Upper lobe of left lung (tissue), 6 donors: ENCODE measurements around the gene MICAL2. TPM values are rescaled to one million over a fixed set of nuclear protein-coding genes. Genes with fewer than 3 reads are reported as not detected.

Experiments
- ATAC-seq, 2 donors: fragments of 200-7000 bp; cut with Tn5 transposase; one replicate each; pipeline ENCODE4 v1.9.1; 2022; ENCODE audit warnings: mild to moderate bottlenecking in 2 of 2, moderate library complexity in 2 of 2; ENCODE audit not compliant: low FRiP score in 2 of 2
- DNase-seq, 2 donors: peaks; one replicate each; pipeline ENCODE4 v3.0.0-alpha.2; 2019 to 2020
- H3K27ac ChIP-seq, 4 donors: fragments of 200-600 bp; sonication (generic); one replicate each; pipeline ENCODE4 v1.5.1; 2016 to 2019
- H3K27me3 ChIP-seq, 4 donors: fragments of 200-600 bp; sonication (generic); one replicate each; pipeline ENCODE4 v1.5.1; 2017 to 2019
- H3K36me3 ChIP-seq, 4 donors: fragments of 200-600 bp; sonication (generic); one replicate each; pipeline ENCODE4 v1.5.1; 2016 to 2019
- H3K4me1 ChIP-seq, 4 donors: fragments of 200-600 bp; sonication (generic); one replicate each; pipeline ENCODE4 v1.5.1; 2018 to 2019
- H3K4me3 ChIP-seq, 4 donors: fragments of 200-600 bp; sonication (generic); one replicate each; pipeline ENCODE4 v1.5.1; 2017 to 2019; ENCODE audit warnings: mild to moderate bottlenecking in 2 of 4, moderate library complexity in 1 of 4
- H3K9me3 ChIP-seq, 4 donors: fragments of 200-600 bp; sonication (generic); one replicate each; pipeline ENCODE4 v1.5.1; 2018 to 2019
- CTCF ChIP-seq, 6 experiments: fragments of 450-650 bp in 4 of 6; fragments of 200-600 bp in 2 of 6; sonication (generic) in 2 of 6; IDR thresholded peaks; one replicate each; pipeline ENCODE4 v1.5.1; 2016 to 2019; ENCODE audit warnings: antibody characterized with exemption in 6 of 6
- EP300 ChIP-seq, 4 donors: sonication (generic); formaldehyde crosslinking; IDR thresholded peaks; one replicate each; pipeline ENCODE4 v1.5.1; 2017; ENCODE audit warnings: antibody characterized with exemption in 4 of 4, control low read depth in 2 of 4
- POLR2A ChIP-seq, 4 donors: fragments of 450-650 bp; IDR thresholded peaks; one replicate each; pipeline ENCODE4 v1.5.1; 2016 to 2017; ENCODE audit warnings: antibody characterized with exemption in 4 of 4, mild to moderate bottlenecking in 2 of 4
- POLR2AphosphoS5 ChIP-seq, 2 donors: sonication (generic); formaldehyde crosslinking; IDR thresholded peaks; one replicate each; pipeline ENCODE4 v1.5.1; 2017; ENCODE audit warnings: antibody characterized with exemption in 2 of 2
- WGBS, 2 donors: methylation state at CpG; one replicate each; pipeline ENCODE4 v1.1.5; 2017 to 2018; 5-methylcytosine and 5-hydroxymethylcytosine counted together
- total RNA-seq, 6 donors: library from RNA; depleted of rRNA in 4 of 6; stranded (reverse); fragments of >200 nt in 4 of 6; gene quantifications; one replicate each; pipeline versions ENCODE4 v1.1.0 to v1.2.1, GENCODE V29; 2016 to 2021
- donor health status: DM: no; HTN: no; CAD: no; lungs with moderate emphysema.
- donor health status: DM: no; HTN: yes; CAD: no; lungs with severe emphysema.

The MICAL2 gene
- total RNA-seq, 6 donors from 2014 or later, result 138 to 327 (median 175) TPM

- WGBS, 2 donors, result 61 to 73% methylated on average over 15 of the region's 15 CpGs
- DNase-seq, result no peak
- H3K4me1 ChIP-seq, result peaks cover 0 to 15% (median 13%) of the 10 kb centered on the region in 4 donors
- H3K27me3 ChIP-seq, result no peaks in the 10 kb centered on the region
- TF ChIP-seq POLR2AphosphoS5 (IDR thresholded peaks at IDR 0.05) (peak in 1 of 2 donors; percentile 52), POLR2A (IDR thresholded peaks at IDR 0.05) (no peak), EP300 (IDR thresholded peaks at IDR 0.05) (peak in 3 of 4 donors; percentile 42 to 75 (median 61))
- peak overlapping the region; percentile 56 to 72 (median 66) for H3K27ac ChIP-seq
- H3K4me3 ChIP-seq, result no peak overlapping the region
- no peaks in the 10 kb centered on the region for H3K9me3 ChIP-seq
- ATAC-seq, result peak; percentile 87 to 90
- H3K36me3 ChIP-seq, result no peaks in the 10 kb centered on the region
Measured at GRCh38 chr11:12075822-12076821, 34.3 kb upstream of the MICAL2 start.

GRCh38 chr11:12076840-12077534 lies 33.4 kb upstream of the MICAL2 start:
- Histone ChIP-seq H3K4me1 (peaks cover 0 to 15% (median 13%) of the 10 kb centered on the region in 4 donors), H3K4me3 (no peak overlapping the region), H3K9me3 (no peaks in the 10 kb centered on the region), H3K36me3 (no peaks in the 10 kb centered on the region), H3K27me3 (no peaks in the 10 kb centered on the region), H3K27ac (peak overlapping the region; percentile 56 to 72 (median 66))
- WGBS, 2 donors, result 71 to 83% methylated on average over 4 of the region's 4 CpGs
- DNase-seq (no peak), ATAC-seq (peak; percentile 61 to 67)
- TF ChIP-seq EP300 (IDR thresholded peaks at IDR 0.05) (no peak), POLR2AphosphoS5 (IDR thresholded peaks at IDR 0.05) (no peak), CTCF (IDR thresholded peaks at IDR 0.05) (no peak), POLR2A (IDR thresholded peaks at IDR 0.05) (no peak)

GRCh38 chr11:12077535-12078280 lies 32.7 kb upstream of the MICAL2 start:
- Histone ChIP-seq H3K4me1 (peaks cover 0 to 15% (median 13%) of the 10 kb centered on the region in 4 donors), H3K27ac (peak overlapping the region; percentile 56 to 72 (median 66)), H3K4me3 (no peak overlapping the region), H3K9me3 (no peaks in the 10 kb centered on the region), H3K27me3 (no peaks in the 10 kb centered on the region), H3K36me3 (no peaks in the 10 kb centered on the region)
- ATAC-seq, result no peak
- WGBS, 2 donors, result 92% methylated on average over 7 of the region's 7 CpGs
- no peak for DNase-seq
- TF ChIP-seq POLR2A (IDR thresholded peaks at IDR 0.05) (no peak), CTCF (IDR thresholded peaks at IDR 0.05) (no peak), POLR2AphosphoS5 (IDR thresholded peaks at IDR 0.05) (no peak), EP300 (IDR thresholded peaks at IDR 0.05) (no peak)

GRCh38 chr11:12079726-12080556 lies 30.4 kb upstream of the MICAL2 start:
- H3K4me3 ChIP-seq, result no peak overlapping the region
- ATAC-seq (peak; percentile 58 to 69), DNase-seq (peak in 1 of 2 donors; percentile 70)
- H3K27ac ChIP-seq, result peak overlapping the region in 1 of 4 donors; percentile 40
- TF ChIP-seq POLR2AphosphoS5 (IDR thresholded peaks at IDR 0.05), result peak; percentile 47 to 53
- peak in 2 of 4 donors; percentile 21 to 59 for TF ChIP-seq EP300 (IDR thresholded peaks at IDR 0.05)
- no peak for TF ChIP-seq POLR2A (IDR thresholded peaks at IDR 0.05)
- no peak for TF ChIP-seq CTCF (IDR thresholded peaks at IDR 0.05)
- H3K36me3 ChIP-seq, result no peaks in the 10 kb centered on the region
- peaks cover 0 to 15% (median 13%) of the 10 kb centered on the region in 4 donors for H3K4me1 ChIP-seq
- no peaks in the 10 kb centered on the region for H3K27me3 ChIP-seq
- H3K9me3 ChIP-seq, result no peaks in the 10 kb centered on the region
- 65 to 70% methylated on average over 13 of the region's 13 CpGs for WGBS, 2 donors
